HG03354 (cell line): ENCODE results near the gene IRAK1BP1.
"Not testable (repeated sequence)": the region's sequence is repeated elsewhere in the genome, so short reads cannot be mapped to it uniquely, and the experiment has no call there.

Experiments used
- ATAC-seq: cut with Tn5 transposase; IDR thresholded peaks from one replicate; pipeline ENCODE4 v1.9.1; 2021; ENCODE audit warnings: mild to moderate bottlenecking; ENCODE audit not compliant: unreplicated experiment, poor library complexity, severe bottlenecking

Gene IRAK1BP1, protein sequence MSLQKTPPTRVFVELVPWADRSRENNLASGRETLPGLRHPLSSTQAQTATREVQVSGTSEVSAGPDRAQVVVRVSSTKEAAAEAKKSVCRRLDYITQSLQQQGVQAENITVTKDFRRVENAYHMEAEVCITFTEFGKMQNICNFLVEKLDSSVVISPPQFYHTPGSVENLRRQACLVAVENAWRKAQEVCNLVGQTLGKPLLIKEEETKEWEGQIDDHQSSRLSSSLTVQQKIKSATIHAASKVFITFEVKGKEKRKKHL

GRCh38 chr6:78867370-78868040 lies at the start of gene IRAK1BP1:
IRAK1BP1 (plus strand) TSS chr6:78867551; CDS start chr6:78867577, 26 bp downstream.
- peak; percentile 96 for ATAC-seq

GRCh38 chr6:78824045-78824444 lies 43.3 kb upstream of the IRAK1BP1 start:
- ATAC-seq: no peak

DNA sequence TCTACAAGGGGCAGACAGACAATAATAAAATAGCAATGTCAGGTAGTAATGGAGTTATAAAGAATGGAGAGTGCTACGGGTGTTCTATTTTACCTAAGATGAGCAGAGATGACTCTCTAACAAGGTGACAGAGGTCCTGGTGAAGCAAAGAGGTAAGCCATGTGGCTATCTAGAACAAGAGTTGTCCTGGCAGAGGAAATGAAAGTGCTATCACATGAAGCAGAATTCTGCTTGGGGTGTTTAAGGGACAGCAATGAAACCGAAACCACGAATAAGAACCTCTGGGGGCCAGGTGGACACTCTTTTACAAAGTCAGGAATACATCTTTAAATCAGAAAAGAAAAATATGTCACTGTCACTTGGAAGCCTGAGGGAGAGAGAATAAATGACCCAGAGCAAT lies 37.9 kb upstream of the IRAK1BP1 start:
- ATAC-seq: peak; percentile 53

- no peak for ATAC-seq
Measured at GRCh38 chr6:78830805-78831204, 36.5 kb upstream of the IRAK1BP1 start.

DNA sequence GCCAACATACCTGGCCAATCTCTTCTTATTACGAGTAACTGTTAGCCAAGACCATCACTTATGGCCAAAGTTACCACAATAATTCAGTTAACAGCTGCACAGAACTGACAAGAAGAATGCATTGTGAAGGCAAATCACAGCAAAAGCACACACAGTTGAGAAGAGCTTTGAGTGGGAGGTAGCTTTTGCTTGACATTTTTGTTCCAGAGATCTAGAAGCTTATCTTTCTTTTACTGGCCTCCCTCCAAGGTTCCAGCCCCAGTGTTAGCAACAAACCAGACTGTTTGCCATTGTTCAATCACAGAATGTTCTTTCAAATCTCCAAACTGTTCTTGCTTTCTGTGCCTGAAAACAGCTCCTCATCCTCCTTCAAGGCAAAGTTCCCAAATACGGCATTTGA lies 35.9 kb upstream of the IRAK1BP1 start:
- ATAC-seq: no peak

GRCh38 chr6:78832091-78832808 lies 35.1 kb upstream of the IRAK1BP1 start:
- peak; percentile 71 for ATAC-seq

DNA sequence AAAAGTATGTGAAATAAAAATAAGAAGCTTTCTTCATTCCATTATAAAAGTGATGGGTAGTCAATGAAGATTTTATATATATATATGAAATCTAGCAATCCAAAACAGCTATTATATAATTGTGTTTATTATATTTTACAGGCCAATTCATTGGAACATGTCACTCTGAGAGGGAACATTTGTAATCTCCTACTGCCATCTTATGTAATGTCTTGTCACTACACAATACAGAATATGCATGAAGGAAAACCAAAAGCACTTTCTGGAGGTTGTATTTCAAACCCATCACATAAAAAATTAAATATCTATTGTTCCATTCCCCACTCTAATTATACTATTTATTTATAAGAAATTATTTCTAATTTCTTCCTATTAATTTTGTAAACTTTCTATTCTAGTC lies 31.5 kb upstream of the IRAK1BP1 start:
- ATAC-seq: no peak

GRCh38 chr6:78836598-78836997 lies 30.8 kb upstream of the IRAK1BP1 start:
- ATAC-seq: no peak

DNA sequence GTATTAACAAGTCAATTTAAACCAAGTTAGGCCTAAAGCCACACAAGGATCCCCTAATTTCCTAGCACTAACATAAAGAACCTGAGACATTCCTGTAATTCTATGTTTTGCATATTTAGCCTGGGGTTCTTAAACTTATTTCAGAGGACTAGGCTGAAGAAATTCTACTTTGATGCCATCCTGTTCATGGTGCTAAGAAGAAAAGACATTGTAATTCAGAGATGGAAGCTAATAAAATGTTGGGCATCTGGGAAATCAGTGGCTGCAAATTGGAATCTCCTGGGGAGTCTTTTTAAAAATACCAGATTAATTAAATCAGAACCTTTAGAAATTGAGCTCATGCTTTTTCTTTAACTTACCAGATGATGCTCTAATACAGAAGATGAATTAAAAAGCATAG lies 26.2 kb upstream of the IRAK1BP1 start:
- ATAC-seq: no peak

- ATAC-seq: no peak
Measured at GRCh38 chr6:78842953-78843352, 24.4 kb upstream of the IRAK1BP1 start.

GRCh38 chr6:78844899-78845298 lies 22.5 kb upstream of the IRAK1BP1 start:
- no peak for ATAC-seq

- ATAC-seq: no peak
Measured at GRCh38 chr6:78845567-78845966, 21.8 kb upstream of the IRAK1BP1 start.

- ATAC-seq: no peak
Measured at GRCh38 chr6:78850621-78851020, 16.7 kb upstream of the IRAK1BP1 start.

- no peak for ATAC-seq
Measured at GRCh38 chr6:78851156-78851555, 16.2 kb upstream of the IRAK1BP1 start.

- no peak for ATAC-seq
Measured at GRCh38 chr6:78854546-78854945, 12.8 kb upstream of the IRAK1BP1 start.

DNA sequence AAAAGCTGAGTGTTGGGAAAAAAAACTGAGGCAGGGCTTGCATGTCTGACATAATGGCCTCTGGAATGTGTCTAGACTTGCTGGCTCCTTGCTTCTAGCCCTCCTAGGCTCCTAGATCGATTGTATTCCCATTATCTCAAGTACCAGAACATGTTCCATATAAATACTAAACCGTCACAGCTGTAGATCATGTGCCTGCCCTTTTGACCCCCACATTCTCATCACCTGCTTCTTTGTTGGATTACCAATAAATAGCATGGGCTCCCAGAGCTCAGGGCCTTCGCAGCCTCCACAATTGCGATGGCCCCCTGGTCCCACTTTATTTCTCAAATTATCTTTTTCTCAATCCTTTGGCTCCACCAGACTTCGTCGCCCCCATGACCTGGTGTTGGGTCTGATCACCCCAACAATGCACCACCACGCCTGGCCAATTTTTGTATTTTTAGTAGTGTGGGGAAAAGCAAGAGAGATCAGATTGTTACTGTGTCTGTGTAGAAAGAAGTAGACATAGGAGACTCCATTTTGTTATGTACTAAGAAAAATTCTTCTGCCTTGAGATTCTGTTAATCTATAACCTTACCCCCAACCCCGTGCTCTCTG lies 8.9 kb upstream of the IRAK1BP1 start:
- ATAC-seq: not testable (repeated sequence)

DNA sequence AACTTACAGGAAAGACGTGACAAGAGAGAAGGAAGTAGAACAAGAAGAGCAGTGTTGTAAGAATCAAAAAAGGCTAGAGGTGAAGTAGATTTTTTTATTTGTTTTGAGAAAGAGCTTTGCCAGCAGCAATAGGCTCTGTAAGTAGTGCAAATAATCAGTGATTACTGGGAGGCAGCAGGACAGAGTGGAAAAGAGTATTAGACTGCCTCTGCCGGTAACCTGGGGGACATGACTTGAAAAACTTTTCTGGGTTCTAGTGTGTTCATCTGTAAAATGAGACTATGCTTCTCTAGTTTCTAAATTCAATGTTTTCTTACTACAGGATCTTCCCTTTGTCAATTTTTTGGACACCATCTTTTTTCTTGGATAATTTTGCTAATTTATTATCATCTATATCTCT lies 5.8 kb upstream of the IRAK1BP1 start:
- ATAC-seq: no peak

GRCh38 chr6:78863576-78863975 lies 3.8 kb upstream of the IRAK1BP1 start:
- ATAC-seq: no peak

DNA sequence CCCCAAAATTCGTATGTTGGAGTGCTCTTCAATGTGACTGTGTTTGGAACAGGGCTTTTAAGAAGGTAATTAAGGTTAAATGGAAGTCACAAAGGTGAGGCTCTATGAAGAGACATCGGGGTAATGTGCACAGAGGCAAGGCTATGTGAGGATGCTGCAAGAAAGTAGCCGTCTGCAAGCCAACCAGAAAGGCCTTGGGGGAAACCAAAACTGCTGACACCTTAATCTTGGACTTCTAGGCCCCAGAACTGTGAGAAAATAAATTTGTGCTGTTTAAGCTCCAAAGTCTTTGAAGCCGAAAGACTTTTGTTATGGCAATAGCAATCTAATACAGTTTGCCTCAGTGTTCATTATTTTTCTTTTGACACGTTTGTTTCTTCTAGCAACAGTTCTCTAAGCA lies 2.4 kb upstream of the IRAK1BP1 start:
- ATAC-seq: no peak

- peak; percentile 33 for ATAC-seq
Measured at GRCh38 chr6:78867020-78867369, 356 bp upstream of the IRAK1BP1 start.

DNA sequence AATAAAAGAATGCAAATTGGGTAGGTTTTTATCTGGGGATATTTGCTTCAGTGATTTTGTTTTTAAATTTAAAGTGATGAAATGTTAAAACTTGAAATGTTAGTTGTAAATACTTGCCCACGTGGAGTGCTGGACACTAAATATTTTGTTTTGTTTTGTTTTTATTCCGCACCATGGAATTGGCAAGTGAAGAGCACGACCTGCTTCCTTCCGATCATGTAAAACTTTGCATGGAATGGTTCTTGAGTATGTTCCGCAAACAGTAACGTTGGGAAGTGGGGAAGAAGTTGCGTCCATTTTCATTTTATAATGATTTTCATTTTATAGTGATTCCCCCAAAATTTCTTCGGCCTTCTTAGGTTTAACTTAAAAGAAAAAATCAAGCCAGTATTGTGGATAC lies 765 bp downstream of the IRAK1BP1 start:
- ATAC-seq: no peak
